ENCODE results near the gene DTNB.
"Not testable (repeated sequence)": the region's sequence is repeated elsewhere in the genome, so short reads cannot be mapped to it uniquely, and the experiment has no call there.

DTNB gene

DNA sequence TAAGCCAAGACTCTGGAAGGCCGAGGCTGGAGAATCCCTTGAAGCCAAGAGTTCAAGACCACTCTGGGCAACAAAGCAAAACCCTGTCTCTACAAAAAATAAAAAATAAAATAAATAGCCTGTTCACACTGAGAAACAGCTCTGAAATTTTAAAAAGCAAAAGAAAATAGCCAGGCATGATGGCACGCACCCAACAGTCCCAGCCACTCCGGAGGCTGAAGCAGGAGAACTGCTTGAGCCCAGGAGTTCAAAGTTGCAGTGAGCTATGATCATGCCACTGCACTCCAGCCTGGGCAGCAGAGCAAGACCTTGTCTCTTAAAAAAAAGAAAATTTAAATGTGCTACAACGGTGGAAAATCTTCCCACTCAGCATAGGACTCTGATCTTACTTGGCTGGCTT lies 52.7 kb downstream of the DTNB start:
- no peak for DNase-seq

DNA sequence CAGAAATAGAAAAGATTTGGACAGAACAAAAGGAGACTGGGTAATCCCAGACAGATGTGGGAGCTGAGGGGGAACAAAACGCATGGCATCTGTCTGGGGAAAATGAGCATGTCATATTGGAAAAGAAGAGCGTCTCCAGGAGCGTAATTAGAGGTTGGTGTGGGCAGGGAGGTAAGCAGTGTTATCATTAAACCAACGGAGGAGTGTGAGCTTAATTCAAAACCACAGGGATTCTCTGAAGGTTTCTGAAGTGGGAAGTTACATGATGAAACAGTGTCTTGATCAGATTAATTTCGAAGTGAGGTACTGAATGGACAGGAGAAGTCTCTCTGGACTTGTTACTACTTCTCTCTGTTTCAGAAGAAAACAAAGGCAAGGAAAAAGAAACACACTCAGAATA lies 53.3 kb downstream of the DTNB start:
- no peak for DNase-seq

DNA sequence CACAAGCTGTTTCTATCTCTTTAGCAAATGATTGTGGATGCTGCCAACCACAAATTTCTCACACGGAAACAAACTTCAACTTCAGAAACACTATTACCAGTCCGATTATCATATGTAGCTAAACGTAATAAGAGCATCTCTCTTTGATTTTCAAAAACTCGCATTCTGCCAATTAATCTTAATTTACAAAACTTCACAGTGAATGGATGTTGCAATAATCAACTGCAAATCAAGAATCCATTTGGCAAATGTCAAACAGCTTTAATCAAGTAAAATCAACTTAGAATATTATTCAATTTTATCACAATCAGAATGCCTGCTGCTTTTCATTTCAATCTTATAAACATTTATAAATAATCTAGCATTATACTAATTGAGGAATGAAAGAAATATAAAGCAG lies 54.2 kb downstream of the DTNB start:
- no peak for DNase-seq

DNA sequence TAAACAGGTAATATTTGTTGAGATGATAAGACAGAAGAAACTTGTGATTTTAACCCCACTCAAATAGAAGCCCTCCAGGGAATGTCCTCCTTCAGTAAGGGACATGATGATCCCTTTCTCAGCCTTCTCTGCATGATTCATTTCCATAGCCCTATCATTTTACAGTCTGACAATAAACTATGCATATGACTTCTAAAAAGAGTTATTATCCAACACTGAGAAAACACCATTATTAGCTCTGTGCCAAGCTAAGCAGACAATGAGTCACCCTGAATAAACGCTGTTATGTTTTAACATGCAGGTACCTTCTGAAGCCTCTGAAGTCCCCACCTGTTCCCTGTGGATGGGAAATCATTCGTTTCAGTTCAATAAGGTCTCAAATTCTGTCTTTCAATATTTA lies 54.7 kb downstream of the DTNB start:
- DNase-seq, result peak; percentile 86

DNA sequence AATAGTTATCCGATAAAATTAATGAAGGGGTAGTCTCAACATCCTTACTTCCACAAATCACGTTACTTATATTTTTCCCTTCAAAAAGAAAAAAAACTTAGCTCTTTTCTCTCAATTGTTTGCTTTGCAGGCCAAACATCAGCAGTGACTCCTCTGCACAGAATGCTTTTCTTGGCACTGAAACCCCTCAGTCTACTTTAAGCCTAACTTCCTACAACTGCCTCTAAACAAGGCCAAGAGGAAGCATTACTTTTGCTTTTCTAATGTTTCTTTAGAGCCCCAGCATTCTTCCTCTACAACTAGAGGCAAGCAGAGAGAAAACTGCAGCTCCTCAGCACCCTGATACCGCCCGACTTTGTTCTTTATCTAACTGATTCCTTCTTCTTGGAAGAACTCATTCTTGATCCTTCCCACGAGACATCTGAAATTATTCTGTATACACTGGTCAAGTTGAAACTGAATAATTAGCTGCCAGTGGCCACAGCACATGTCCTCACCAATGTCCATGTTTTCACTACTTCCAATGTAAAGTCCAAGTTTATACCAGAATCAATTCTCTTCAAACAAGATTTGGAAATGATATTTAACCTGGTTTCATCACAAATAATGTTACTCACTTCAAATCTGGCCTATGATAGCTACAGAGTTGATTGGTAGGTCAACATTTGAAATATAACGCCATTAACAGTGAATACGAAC lies 55.3 kb downstream of the DTNB start:
- DNase-seq, result no peak

DNA sequence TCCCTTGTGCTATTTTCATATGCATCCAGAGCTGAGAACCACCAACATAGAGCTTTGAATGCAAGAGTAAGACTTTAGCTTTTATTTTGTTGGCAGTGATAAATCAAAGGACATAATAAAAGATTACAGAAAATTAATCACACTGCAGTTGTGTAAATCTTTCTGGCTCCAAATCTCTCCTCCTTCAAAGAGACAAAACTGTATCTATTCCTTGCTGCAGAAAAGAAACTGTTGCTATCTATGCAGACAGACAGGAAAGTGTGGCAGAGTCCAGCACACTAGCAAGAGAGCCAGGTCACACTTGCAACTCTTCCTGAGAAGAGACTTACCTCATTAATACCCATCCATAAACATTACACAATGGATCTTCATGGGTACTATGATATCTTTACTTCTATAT lies 57.5 kb downstream of the DTNB start:
- no peak for DNase-seq

DNA sequence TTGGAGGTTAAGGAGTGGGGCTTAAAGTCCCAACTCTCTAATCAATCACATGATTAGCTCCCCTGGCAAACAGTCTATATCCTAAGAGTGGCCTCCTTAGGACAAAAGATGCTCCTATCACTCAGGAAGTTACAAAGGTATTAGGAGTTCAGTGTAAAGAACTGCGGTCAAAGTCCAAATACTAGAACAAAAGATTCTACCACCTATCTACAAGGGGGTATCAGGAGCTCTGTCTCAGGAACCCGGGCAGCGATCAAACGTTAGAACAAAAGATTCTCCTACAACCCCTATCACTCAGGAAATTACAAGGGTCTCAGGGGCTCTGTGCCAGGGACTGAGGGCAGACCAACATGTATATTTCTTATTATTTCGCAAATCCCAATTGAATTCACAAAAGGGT lies 58.0 kb downstream of the DTNB start:
- DNase-seq, result no peak

DNA sequence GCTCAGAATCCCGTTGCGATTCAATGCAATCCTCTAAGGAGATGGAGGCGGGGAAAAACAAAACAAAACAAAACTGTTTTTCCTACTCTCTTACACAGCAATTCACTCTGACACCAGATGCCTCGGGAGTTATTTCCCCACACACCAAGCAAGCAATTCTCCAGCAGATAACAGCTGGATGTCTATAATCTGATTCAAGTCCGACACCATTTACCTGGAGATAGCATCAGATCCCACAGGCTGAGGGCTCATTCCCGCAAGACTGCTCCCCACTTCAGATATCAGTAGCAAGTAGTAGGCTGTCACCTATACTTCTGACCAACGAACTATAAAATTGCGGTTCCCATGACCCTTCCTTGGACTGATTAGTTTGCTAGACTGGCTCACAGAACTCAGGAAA lies 58.7 kb downstream of the DTNB start:
- no peak for DNase-seq

DNA sequence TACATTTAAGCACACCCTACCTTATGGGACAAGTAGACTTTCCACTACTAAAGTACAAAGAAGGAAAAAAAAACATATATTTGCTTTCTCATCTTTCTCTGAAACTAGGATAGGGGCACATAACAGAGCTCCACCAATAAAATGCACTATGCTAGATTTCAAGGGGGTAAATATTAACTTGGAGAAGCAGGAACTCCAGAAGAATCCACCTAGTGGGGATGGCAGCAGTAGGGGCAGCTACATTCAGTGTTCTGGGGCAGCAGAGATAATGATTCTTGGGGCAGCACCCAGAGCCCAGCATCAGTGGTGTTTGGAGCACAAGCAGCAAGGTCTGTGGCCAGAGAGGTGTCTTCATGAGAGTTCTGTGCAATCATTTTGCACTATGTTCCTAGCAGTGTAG lies 64.7 kb downstream of the DTNB start:
- no peak for DNase-seq

DNA sequence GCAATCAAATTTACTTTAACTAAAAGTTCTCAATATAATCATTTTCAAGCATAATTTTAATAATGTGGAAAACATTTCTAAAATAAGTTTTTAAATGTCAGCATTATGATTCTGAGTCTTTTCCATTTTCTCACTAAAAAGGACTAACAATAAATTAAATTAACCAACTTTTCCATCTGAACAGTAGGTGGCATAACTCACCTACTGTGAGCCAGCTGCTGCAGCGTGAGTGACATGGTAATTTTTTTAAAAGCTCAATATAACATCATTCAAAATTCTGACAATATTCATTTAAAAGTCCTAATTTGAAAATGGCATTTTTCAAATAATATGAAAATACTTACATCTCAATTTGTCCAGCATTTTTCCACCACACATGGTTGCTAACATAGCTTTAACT lies 66.5 kb downstream of the DTNB start:
- DNase-seq, result no peak

DNA sequence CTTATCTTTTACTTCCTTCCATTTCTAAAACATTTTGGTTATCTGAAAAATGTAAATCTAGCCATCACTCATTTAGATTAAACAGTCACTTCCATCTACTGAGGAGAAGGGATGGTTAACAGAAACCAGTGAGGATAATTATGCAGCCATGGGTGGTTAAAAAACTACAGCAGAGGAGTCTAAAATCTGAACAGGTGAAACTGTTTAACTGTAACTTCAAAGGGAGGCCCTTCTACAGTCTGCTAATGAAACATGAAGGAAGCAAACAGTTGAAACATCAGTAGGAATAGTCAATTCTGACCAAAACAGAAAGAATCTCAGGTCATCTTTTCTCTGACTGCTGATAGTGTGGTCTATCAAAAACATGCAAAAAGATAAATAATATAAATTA lies 71.0 kb downstream of the DTNB start:
- no peak for DNase-seq

DNA sequence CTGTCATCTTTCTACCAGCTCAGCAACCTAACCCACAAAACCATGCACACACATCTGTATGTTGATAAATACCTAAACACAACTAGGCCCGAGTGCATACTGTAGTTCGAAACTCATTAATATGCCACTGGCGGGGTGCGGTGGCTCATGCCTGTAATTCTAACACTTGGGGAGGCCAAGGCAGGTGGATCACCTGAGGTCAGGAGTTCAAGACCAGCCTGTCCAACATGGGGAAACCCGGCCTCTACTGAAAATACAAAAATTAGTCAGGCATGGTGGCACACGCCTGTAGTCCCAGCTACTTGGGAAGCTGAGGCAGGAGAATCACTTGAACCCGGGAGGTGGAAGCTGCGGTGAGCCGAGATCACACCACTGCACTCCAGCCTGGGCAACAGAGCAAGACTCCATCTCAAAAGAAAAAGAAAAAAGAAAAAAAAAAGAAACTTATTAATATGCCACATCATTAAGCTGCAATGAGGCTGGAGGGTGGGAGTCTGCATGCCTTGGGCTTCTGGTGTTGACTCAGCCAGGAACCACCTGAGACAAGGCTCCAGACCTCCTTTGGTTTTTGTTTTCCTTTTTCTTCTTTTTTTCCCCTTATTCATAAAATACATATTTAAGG lies 71.6 kb downstream of the DTNB start:
- not testable (repeated sequence) for DNase-seq

DNA sequence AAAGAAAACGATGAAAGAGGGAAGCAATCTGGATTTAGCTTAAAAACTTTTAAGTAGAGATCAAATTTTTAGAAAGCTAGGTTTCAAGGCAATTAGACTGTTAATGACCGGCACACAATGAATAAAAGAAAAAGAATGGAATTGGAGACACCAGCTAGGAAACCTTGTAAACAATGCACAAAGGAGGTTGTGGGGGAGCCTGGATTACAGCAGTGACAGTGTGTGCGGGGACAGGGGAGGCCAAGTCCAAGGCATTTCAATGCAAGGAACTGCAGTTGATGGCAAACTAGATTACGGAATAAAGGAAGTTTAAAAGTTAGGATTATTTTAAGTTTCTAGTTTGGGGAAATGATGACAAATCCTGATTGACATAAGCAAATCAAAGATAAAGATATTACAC lies 74.5 kb downstream of the DTNB start:
- no peak for DNase-seq

DNA sequence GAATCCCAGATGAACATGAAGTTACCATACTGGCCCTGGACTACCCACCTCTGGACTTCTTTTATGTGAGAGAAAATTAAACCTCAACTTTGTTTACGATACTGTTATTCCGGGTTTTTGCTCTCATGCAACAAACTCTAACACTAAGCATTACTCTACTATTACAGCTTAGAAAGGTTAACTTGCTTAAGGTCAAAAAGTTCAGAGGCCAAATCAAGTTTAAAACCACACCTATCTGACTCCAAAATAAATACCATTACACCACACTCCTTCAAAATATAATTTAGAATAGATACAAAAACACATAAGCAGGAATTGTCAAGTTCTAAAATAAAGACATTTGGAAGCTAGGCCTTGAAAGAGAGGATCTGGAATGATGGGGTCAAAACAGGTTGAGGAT lies 75.0 kb downstream of the DTNB start:
- DNase-seq, result no peak

DNA sequence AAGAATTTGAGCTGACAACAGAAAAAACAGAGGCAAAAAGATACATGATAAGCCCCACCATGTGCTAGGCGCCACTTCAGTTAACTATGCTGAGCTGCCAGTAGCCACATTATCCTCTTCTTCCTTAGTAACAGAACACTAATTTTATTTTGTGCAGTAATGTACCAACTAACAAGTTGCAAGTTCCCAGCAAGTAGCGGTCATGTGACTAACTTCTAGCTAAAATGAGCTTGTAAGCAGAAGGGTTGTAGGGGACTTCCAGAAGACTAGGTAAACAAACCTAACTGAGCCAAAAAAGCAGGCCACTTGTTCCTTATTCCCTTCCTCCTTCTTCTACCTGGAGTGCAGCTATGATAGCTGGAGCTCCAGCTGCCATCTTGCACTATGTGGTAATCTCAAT lies 75.5 kb downstream of the DTNB start:
- DNase-seq, result no peak

DNA sequence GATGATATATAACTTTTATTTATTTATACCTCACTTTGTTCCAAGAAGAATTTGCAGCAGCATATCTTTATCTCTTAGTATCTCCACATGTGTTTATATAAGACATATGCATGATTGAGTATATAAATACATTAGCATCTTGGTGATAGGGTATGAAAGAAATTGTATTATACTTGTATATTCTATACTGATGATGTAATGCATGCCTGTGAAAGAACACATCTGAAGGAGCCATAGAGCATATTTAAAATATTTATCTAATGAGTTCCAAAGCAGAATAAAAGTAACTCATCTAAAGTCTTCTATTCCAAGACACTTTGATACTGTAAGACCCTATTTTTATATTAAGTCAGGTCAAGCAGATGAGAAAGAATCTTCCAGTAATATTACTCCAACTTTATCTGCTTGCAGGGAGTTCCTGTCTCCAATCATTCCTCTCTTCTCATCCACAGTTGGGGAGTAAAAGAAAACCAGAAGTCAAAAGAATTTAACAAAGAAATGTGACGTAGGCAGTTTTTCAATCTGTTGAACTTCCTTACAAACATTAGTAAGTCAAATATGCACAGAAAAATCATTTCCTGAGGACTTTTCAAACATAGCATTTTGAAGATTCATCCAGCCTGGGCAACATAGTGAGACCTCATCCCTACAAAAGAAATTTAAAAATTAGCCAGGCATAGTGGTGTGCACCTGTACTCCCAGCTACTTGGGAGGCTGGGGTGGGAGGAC lies 76.7 kb downstream of the DTNB start:
- DNase-seq, result no peak

DNA sequence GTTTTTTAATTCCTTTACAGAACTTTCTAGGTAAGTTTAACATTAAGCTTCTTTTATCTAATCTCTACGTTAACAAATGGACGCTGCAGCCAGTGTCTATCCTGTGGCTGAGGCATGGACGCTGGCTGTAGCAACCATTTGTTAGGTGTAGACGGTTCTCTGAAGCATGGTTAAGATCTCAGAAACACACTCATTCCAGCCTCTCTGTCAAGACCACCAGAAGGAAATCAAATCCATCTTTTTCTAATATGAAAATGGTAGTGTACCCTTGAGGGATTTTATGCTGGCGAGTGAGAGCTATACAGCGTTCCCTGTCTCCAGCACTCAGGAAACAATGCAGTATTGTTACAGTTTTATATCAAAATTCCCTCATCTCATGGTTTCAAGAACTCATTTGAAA lies 78.0 kb downstream of the DTNB start:
- no peak for DNase-seq

DNA sequence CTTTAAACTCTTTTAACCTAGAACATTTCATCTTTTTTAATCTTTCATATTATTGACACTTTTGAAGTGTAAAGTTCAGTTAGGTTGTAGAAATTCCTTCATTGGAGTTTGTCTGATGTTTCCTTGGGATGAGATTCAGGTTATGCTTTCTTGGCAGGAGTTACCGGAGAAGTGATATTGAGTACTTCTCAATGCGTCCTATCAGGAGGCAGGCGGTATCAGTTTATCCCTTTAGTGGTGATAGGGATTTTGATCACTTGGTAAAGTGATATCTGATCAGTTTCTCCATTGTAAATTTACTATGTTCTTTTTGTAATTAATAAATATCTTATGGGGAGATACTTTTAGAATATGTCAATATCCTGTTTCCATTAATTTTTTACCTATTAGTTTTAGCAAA lies 78.4 kb downstream of the DTNB start:
- no peak for DNase-seq

DNA sequence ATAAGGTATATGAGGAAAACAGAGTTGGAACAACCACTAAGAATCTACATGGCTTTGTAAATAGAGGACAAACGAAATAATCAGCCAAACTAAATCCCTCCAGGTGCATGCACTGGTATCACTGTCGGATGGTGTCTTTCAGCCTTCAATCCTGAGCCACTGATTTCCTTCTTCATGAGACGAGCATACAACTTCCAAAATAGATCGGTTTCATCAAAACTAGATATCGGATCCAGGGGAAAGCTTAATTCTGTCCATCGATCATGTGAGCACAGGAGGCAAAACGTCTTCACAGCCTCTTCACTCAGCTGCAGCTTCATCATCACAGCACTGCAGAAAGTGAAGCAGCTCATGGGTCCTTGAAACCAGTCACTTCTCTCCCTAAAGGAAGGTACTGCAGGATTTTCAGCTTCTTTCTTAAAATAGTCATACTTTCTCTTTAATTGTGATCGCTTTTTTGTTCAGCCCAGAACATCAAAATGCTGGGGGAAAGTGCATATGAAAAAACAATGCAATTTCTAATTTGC lies 80.5 kb downstream of the DTNB start:
- DNase-seq, result no peak

DNA sequence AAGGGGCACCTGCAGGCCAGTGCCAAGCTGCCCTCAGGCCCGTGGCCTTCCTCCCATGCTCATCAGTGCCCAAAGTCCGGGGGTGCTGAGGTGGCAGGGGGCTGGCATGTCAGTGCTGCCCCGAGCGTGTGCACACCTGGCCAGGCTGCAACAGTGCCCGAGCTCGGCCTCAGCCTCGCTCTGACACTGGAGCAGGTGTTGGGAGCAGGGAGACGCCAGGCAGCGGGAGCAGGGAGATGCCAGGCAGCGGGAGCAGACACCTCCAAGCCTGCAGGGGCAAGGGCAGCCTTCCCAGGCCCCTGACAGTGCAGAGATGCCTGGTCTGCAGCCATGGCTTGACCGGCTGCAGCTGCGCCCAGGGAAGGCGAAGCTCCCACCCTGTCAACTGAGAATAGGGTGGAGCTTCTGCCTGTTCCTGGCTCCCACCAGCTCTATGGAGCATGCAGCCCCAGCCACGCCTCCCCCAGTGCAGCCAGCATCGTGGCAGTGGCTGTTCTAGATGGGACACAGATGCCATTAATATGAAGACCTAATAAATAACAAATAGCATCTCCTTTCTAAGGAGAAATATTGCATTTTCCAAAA lies 82.4 kb downstream of the DTNB start:
- no peak for DNase-seq

DNA sequence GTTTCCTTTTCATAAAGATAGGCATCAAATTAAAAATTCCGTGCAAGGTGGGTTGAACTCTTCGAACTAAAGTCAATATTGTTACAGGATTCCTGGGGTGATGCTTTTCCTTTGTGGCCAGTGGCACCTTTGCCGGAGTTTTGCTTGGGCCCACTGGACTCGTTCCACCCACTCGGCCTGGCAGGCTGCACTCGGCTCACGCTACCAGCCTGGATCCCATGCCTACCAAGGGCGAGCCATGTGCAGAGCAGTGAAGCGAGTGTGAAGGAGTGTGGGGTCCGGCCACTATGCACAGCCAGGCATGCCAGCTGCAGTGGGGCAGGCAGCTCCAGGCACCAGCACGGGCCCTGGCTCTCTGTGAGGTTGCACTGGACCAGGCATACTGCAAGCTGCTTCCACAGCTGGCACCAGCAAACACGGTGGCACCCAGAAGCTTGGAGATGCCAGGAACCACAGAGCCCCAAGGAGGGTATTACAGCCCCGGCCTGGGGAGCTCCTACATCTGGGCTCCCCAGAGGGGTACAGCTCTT lies 83.6 kb downstream of the DTNB start:
- DNase-seq, result no peak

DNA sequence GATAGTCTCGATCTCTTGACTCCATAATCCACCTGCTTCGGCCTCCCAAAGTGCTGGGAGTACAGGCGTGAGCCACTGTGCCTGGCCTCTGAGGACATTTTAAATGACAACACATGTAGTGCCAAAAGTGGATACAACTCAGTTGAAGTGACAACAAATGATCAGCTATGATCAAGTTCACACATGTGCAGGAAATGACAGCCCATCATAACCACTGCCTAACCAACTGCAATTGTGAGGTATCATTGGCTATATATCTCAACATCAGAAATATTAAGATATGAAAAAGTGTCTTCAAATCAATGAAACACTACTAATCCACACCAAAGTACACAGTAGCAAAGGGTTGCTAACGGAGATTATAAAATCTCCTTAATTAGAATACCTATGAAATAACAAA lies 84.8 kb downstream of the DTNB start:
- no peak for DNase-seq

DNA sequence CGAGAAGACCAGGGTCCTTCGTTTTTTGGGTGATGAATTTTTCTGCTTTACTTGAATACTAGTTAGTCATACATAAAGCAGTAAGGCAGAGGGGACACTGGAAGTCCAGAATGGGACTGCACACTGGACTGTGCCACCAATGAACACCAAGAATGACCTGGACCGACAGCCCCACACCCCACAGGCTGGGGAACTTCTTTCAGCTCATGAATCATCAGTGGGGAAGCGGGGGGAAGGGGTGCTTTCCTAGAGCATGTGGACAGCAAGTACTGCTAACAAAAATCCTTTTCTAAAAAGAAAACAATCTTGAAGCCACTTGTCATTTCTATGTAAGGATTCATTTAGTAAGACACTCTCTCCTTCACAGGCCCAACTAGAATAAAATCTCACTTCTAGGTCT lies 86.0 kb downstream of the DTNB start:
- no peak for DNase-seq

DNA sequence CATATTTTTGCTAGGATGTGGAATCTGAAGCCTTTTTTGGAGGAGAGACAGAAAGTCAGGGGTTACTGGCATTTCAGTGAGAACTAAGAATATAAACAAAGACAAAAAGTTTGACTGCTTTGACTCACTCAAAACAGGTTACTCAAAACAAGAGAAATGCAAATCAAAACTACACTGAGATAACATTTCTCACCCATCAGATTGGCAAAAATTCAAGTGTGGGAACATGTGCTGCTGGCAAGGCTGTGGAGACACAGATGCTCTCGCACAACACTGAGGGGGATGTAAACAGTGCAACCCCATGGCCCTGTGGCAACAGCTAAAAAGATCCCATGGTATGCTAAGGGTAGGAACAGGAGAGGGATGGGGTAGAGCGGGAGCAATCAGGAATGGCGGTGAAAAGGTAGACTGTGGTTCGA lies 86.6 kb downstream of the DTNB start:
- DNase-seq, result no peak

All from NCI-H1436 treated with DMSO at 0.1 percent for 48 hours (cell line).